ENCODE measurements around the gene MED17.

GRCh38 chr11:93765551-93765950, 18.5 kb upstream of the MED17 start:
- TF ChIP-seq BHLHE40 (IDR thresholded peaks at IDR 0.05; ENCODE audit: borderline replicate concordance) (no peak), TARDBP (IDR thresholded peaks at IDR 0.05) (no peak), FOXK2 (IDR thresholded peaks at IDR 0.05) (no peak), SP1 (IDR thresholded peaks at IDR 0.05) (no peak), NFRKB (IDR thresholded peaks at IDR 0.05) (no peak), ELF4 (IDR thresholded peaks at IDR 0.05) (no peak), FOXM1 (IDR thresholded peaks at IDR 0.05; ENCODE audit: borderline replicate concordance) (no peak), SUZ12 (IDR thresholded peaks at IDR 0.05) (no peak), L3MBTL2 (conservative IDR thresholded peaks at IDR 0.05) (no peak), CTBP1 (IDR thresholded peaks at IDR 0.05; ENCODE audit: borderline replicate concordance) (no peak), ZNF384 (IDR thresholded peaks at IDR 0.05) (no peak), ARNT (IDR thresholded peaks at IDR 0.05) (no peak)
